ENCODE results near the gene SLC24A1.

Gene SLC24A1

DNA sequence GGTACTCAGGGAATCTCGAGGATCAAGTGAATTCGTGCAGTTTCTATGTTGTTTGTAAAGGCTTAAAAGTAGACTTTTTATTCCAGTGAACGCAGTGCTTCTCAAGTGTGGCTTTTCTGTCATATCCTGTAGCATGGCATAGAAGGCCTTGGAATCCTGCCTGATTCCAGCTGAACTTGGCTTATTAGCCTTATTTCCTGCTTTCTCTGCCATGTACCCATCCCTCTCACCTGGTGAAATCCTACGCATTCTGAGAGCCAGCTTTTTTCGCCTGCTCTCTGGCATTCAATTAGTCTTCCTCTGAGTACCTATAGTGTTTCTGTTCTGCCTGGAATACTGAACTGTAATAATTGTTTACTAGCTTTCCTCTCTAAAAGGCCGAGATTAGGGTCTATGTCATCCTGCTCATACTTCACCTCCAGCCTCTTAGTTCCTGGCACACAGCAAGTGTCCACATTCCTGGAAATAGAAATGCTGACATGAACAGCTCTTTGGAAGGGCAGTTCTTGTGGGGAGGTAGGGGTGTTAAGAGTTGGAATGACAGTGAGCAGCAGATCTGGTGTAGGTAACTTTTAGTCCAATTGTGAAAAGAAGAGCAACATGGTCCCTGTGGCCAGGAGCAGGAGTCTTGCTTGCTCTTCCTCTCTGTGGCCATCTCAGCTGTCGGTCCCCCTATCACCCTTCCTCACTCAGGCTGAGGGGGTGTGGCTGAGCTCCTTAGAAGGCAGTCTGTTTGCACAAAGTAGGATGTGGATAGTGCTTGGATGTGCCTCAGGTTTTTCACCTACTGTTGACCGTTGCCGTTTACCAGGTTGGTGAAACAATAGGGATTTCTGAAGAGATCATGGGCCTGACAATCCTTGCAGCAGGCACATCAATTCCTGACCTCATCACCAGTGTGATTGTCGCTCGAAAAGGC lies 30.4 kb downstream of the SLC24A1 start:
- no peak overlapping the region for H3K4me3 ChIP-seq (replicated peaks; ENCODE audit: low read depth, low read length)
- DNase-seq (ENCODE audit: low read depth): no peak
- TF ChIP-seq, protein P1, sequence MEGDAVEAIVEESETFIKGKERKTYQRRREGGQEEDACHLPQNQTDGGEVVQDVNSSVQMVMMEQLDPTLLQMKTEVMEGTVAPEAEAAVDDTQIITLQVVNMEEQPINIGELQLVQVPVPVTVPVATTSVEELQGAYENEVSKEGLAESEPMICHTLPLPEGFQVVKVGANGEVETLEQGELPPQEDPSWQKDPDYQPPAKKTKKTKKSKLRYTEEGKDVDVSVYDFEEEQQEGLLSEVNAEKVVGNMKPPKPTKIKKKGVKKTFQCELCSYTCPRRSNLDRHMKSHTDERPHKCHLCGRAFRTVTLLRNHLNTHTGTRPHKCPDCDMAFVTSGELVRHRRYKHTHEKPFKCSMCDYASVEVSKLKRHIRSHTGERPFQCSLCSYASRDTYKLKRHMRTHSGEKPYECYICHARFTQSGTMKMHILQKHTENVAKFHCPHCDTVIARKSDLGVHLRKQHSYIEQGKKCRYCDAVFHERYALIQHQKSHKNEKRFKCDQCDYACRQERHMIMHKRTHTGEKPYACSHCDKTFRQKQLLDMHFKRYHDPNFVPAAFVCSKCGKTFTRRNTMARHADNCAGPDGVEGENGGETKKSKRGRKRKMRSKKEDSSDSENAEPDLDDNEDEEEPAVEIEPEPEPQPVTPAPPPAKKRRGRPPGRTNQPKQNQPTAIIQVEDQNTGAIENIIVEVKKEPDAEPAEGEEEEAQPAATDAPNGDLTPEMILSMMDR (IDR thresholded peaks at IDR 0.05; ENCODE audit: low read length, missing control alignments): no peak

- peak; percentile 35 for DNase-seq (ENCODE audit: low read depth)
Observed at GRCh38 chr15:65653341-65653740, 31.6 kb downstream of the SLC24A1 start.

GRCh38 chr15:65653801-65654521 lies 32.2 kb downstream of the SLC24A1 start:
- peak; percentile 73 for DNase-seq (ENCODE audit: low read depth)
- TF ChIP-seq, protein P1 (IDR thresholded peaks at IDR 0.05; ENCODE audit: low read length, missing control alignments): no peak
- H3K4me3 ChIP-seq (replicated peaks; ENCODE audit: low read depth, low read length): no peak overlapping the region

More at GRCh38 chr15:65653341-65653740, 31.6 kb downstream of the SLC24A1 start:
- TF ChIP-seq, protein P1 (IDR thresholded peaks at IDR 0.05; ENCODE audit: low read length, missing control alignments): no peak
- H3K4me3 ChIP-seq (replicated peaks; ENCODE audit: low read depth, low read length): no peak overlapping the region

DNA sequence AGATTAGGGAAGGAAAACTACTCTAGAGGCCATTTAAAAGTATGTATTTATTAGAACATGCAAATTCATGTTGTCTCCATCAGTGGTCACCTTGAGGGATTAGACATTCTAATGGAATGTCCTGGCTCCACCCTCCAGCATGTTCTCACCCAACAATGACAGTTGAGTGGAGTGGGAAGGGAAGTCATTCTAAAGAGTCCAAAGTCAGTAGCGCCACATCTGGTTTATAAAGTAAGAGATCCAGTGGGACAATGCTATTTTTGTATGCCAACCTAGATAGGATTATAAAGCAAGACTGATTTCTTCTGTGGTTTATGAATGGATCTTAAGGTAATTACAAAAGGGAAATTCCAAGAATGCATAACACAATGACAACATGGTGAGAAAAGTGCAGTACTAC lies 33.3 kb downstream of the SLC24A1 start:
- TF ChIP-seq, protein P1 (IDR thresholded peaks at IDR 0.05; ENCODE audit: low read length, missing control alignments): no peak
- H3K4me3 ChIP-seq (replicated peaks; ENCODE audit: low read depth, low read length): no peak overlapping the region
- peak; percentile 44 for DNase-seq (ENCODE audit: low read depth)

GRCh38 chr15:65655457-65655856 lies 33.7 kb downstream of the SLC24A1 start:
- no peak for DNase-seq (ENCODE audit: low read depth)
- TF ChIP-seq, protein P1 (IDR thresholded peaks at IDR 0.05; ENCODE audit: low read length, missing control alignments): no peak

DNA sequence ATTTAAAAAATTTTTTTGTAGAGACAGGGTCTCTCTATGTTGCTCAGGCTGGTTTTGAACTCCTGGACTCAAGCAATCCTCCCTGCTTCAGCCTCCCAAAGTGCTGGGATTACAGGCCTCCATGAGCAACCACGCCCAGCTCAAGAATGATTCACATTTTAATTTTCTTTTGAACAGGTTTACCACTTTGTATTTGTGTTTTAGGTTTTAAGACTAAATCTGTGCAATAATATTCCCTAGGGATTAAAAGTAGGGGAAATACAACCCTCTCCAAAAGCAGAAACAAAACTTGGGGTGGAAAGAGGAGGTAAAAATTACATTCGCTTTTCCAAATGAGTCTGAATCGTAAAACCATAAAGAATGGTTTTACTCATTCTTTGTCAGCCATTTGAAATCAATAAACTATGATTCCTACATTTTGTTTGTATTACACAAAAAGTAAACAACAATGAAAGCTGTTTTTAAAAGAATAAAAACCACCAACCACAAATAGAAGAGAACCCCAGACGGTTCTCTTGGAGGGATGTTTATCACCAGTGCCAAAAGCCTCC lies 37.8 kb downstream of the SLC24A1 start:
- no peak for DNase-seq (ENCODE audit: low read depth)
- no peak overlapping the region for H3K4me3 ChIP-seq (replicated peaks; ENCODE audit: low read depth, low read length)
- TF ChIP-seq, protein P1 (IDR thresholded peaks at IDR 0.05; ENCODE audit: low read length, missing control alignments): no peak

More at GRCh38 chr15:65655457-65655856, 33.7 kb downstream of the SLC24A1 start:
- H3K4me3 ChIP-seq (replicated peaks; ENCODE audit: low read depth, low read length): no peak overlapping the region

All from fibroblast of pulmonary artery (primary cell).